CD8-positive, alpha-beta memory T cell (primary cell): Measurements from ENCODE around the gene APPL1. TPM values are rescaled to one million over a fixed set of nuclear protein-coding genes. Genes with fewer than 3 reads are reported as not detected.
A peak's percentile ranks its signal among the peaks of the same experiment; 100 is the strongest.

Experiments used
- CTCF ChIA-PET: fragments of 350-600 bp; sonication (Branson Sonifier 250); formaldehyde crosslinking; loops from one replicate; lab custom pipeline; 2021; ENCODE audit warnings: antibody characterized with exemption; lab: Charles Lee
- POLR2A ChIA-PET: fragments of 350-600 bp; sonication (Branson Sonifier 250); formaldehyde crosslinking; loops from one replicate; lab custom pipeline; 2021; ENCODE audit warnings: antibody characterized with exemption; lab: Charles Lee
- DNase-seq, 5 donors: peaks; one replicate each; pipeline versions ENCODE4 v3.0.0 to v3.0.0-alpha.2; 2020 to 2022; ENCODE audit warnings: mixed read lengths in 1 of 5
- H3K27ac ChIP-seq: one replicate; pipeline ENCODE4 v1.7.0; 2013; ENCODE audit warnings: low read depth, mild to moderate bottlenecking, low read length, moderate library complexity
- H3K27me3 ChIP-seq: 2 replicates; pipeline ENCODE4 v1.7.0; 2013; ENCODE audit warnings: low read length, mild to moderate bottlenecking; ENCODE audit not compliant: insufficient read depth, poor library complexity, severe bottlenecking
- H3K36me3 ChIP-seq: 2 replicates; pipeline ENCODE4 v1.7.0; 2013; ENCODE audit warnings: mild to moderate bottlenecking, low read length, moderate library complexity; ENCODE audit not compliant: insufficient read depth
- H3K4me1 ChIP-seq: 2 replicates; pipeline ENCODE4 v1.7.0; 2013; ENCODE audit warnings: mild to moderate bottlenecking, low read length, moderate library complexity; ENCODE audit not compliant: insufficient read depth
- H3K4me3 ChIP-seq: 2 replicates; pipeline ENCODE4 v1.7.0; 2013; ENCODE audit warnings: mild to moderate bottlenecking, low read length
- H3K9me3 ChIP-seq: 2 replicates; pipeline ENCODE4 v1.7.0; 2013; ENCODE audit warnings: mild to moderate bottlenecking, low read length
- H3K27ac Mint-ChIP-seq, 8 donors: one replicate each; pipeline ENCODE4 v1.8.0; 2020 to 2021; ENCODE audit warnings: mixed read lengths in 8 of 8, mild to moderate bottlenecking in 6 of 8, inconsistent platforms in 3 of 8, moderate library complexity in 3 of 8
- H3K27me3 Mint-ChIP-seq, 2 donors: one replicate each; pipeline ENCODE4 v1.8.0; 2020 to 2021; ENCODE audit warnings: mixed read lengths in 2 of 2, mild to moderate bottlenecking in 1 of 2, moderate library complexity in 1 of 2
- H3K36me3 Mint-ChIP-seq, 3 donors: one replicate each; pipeline ENCODE4 v1.8.0; 2020 to 2021; ENCODE audit warnings: mixed read lengths in 3 of 3, inconsistent platforms in 1 of 3, mild to moderate bottlenecking in 1 of 3
- H3K4me1 Mint-ChIP-seq, 3 donors: one replicate each; pipeline ENCODE4 v1.8.0; 2020 to 2021; ENCODE audit warnings: mixed read lengths in 3 of 3, inconsistent platforms in 1 of 3, mild to moderate bottlenecking in 1 of 3
- H3K4me3 Mint-ChIP-seq, 7 donors: one replicate each; pipeline ENCODE4 v1.8.0; 2020 to 2021; ENCODE audit warnings: mixed read lengths in 7 of 7, mild to moderate bottlenecking in 6 of 7, moderate library complexity in 4 of 7, inconsistent platforms in 2 of 7
- H3K9me3 Mint-ChIP-seq, 5 donors: one replicate each; pipeline ENCODE4 v1.8.0; 2020 to 2022; ENCODE audit warnings: mixed read lengths in 5 of 5, mild to moderate bottlenecking in 3 of 5, moderate library complexity in 2 of 5, inconsistent platforms in 1 of 5
- polyA plus RNA-seq: library from polyadenylated mRNA; unstranded; fragments of 300-500 nt; fragmentation: Illumina TruSeq; gene quantifications from one replicate; pipeline ENCODE4 v1.2.3, GENCODE V29; 2021
- total RNA-seq, 2 experiments: library from RNA; stranded (reverse); gene quantifications; one replicate each; pipeline ENCODE4 v1.2.3, GENCODE V29; 2021

Gene APPL1
- total and polyA plus RNA-seq, 3 experiments from 2014 or later, result 35.9 to 43.5 (median 36.1) TPM

DNA sequence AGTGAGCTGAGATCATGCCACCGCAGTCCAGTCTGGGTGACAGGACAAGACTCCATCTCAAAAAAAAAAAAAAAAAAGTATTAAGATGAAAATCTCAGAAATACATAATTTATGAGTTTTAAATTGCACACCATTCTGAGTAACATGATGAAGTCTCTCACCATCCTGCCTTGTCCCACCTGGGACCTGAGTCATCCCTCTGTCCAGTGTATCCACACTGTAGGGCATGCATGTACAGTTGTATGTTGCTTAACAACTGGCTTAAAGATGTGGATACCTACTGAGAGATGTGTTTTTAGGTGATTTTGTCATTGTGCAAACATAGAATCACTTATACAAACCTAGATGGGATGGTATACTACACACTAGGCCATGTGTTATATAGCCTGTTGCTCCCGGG is 47.9 kb downstream of the APPL1 start:
- CTCF ChIA-PET, result no interaction called here
- no peaks in the 10 kb centered on the region for H3K4me1 Mint-ChIP-seq

DNA sequence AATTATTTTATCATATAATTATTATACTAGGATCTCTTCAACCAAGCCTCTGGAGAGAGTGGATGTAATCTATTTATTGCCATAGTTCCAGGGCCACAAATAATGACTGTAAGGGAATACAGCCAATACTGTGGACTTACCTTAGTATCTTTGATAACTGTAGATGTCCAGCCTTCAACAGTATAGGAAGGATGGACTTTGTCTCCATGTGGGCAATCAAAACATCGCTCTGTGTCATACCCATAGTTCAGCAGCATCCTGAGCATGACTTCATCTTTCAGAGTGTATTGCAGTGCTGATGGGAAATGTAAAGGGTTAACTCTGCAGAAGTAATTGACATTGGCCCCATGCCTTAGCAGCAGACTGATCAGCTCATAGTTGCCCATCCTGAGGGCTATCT is 50.7 kb downstream of the APPL1 start:
- H3K27ac ChIP-seq, result no peak overlapping the region
- POLR2A ChIA-PET, result no interaction called here
- H3K27me3 ChIP-seq, result no peaks in the 10 kb centered on the region
- H3K9me3 ChIP-seq, result no peaks in the 10 kb centered on the region
- CTCF ChIA-PET, result no interaction called here
- Mint-ChIP-seq H3K27me3 (no peaks in the 10 kb centered on the region), H3K9me3 (no peaks in the 10 kb centered on the region), H3K4me1 (no peaks in the 10 kb centered on the region), H3K27ac (peak overlapping the region in 1 of 8 donors; percentile 29), H3K36me3 (peaks cover 4 to 11% (median 9%) of the 10 kb centered on the region in 3 donors), H3K4me3 (no peak overlapping the region)
- DNase-seq, result no peak
- H3K36me3 ChIP-seq, result no peaks in the 10 kb centered on the region
- no peak overlapping the region for H3K4me3 ChIP-seq
- H3K4me1 ChIP-seq, result no peaks in the 10 kb centered on the region

More for the DNA sequence above, 47.9 kb downstream of the APPL1 start:
- Histone ChIP-seq H3K4me1 (no peaks in the 10 kb centered on the region), H3K27me3 (no peaks in the 10 kb centered on the region), H3K36me3 (no peaks in the 10 kb centered on the region), H3K27ac (no peak overlapping the region), H3K9me3 (no peaks in the 10 kb centered on the region), H3K4me3 (no peak overlapping the region)
- Mint-ChIP-seq H3K9me3 (no peaks in the 10 kb centered on the region), H3K4me3 (no peak overlapping the region), H3K27ac (no peak overlapping the region), H3K27me3 (no peaks in the 10 kb centered on the region), H3K36me3 (peaks cover 4 to 30% (median 10%) of the 10 kb centered on the region in 3 donors)
- no peak for DNase-seq
- POLR2A ChIA-PET, result no interaction called here

GRCh38 chr3:57279685-57280084 is 52.2 kb downstream of the APPL1 start:
- Mint-ChIP-seq H3K4me3 (no peak overlapping the region), H3K9me3 (no peaks in the 10 kb centered on the region), H3K27ac (peak overlapping the region in 1 of 8 donors; percentile 41), H3K27me3 (no peaks in the 10 kb centered on the region), H3K36me3 (peaks cover 0 to 6% (median 2%) of the 10 kb centered on the region in 3 donors), H3K4me1 (no peaks in the 10 kb centered on the region)
- H3K4me3 ChIP-seq, result no peak overlapping the region
- DNase-seq, result no peak
- no peaks in the 10 kb centered on the region for H3K4me1 ChIP-seq
- H3K36me3 ChIP-seq, result no peaks in the 10 kb centered on the region
- no peaks in the 10 kb centered on the region for H3K27me3 ChIP-seq
- no peak overlapping the region for H3K27ac ChIP-seq
- no peaks in the 10 kb centered on the region for H3K9me3 ChIP-seq
- POLR2A ChIA-PET, result no interaction called here
- CTCF ChIA-PET, result interaction anchor here (0.7 kb wide), 1 partner anchor 22 kb away, joined by 3 read pairs; no protein-coding TSS in a partner anchor

GRCh38 chr3:57281715-57282114 is 54.2 kb downstream of the APPL1 start:
- ChIA-PET POLR2A (no interaction called here), CTCF (no interaction called here)
- Mint-ChIP-seq H3K27me3 (no peaks in the 10 kb centered on the region), H3K4me3 (no peak overlapping the region), H3K4me1 (no peaks in the 10 kb centered on the region), H3K36me3 (peaks cover 0 to 4% (median 0%) of the 10 kb centered on the region in 3 donors), H3K9me3 (peaks cover 0 to 1% (median 0%) of the 10 kb centered on the region in 5 donors), H3K27ac (no peak overlapping the region)
- Histone ChIP-seq H3K27ac (no peak overlapping the region), H3K27me3 (no peaks in the 10 kb centered on the region), H3K4me3 (no peak overlapping the region), H3K36me3 (no peaks in the 10 kb centered on the region), H3K4me1 (no peaks in the 10 kb centered on the region), H3K9me3 (no peaks in the 10 kb centered on the region)
- DNase-seq, result no peak

DNA sequence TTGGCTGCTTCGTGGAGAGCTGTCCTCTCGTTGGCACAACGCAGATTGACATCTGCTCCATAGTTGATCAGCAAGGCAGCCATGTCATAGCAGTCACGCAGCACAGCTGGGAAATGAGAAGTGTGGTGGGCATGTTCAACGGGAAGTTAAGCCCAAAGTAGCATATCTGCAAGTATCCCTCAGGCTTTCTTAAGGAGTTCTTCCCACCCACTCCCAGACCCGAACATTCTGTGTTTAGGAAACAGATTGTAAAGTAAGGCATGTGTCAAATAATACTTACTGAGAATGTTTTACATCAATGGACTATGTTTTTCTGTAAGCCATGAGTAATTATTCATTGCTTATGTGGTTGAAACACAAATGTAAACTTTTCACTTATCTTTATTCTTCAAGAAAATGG is 55.8 kb downstream of the APPL1 start:
- Histone ChIP-seq H3K27me3 (no peaks in the 10 kb centered on the region), H3K4me3 (no peak overlapping the region), H3K27ac (no peak overlapping the region), H3K4me1 (no peaks in the 10 kb centered on the region), H3K36me3 (no peaks in the 10 kb centered on the region), H3K9me3 (no peaks in the 10 kb centered on the region)
- Mint-ChIP-seq H3K27me3 (no peaks in the 10 kb centered on the region), H3K4me3 (no peak overlapping the region), H3K9me3 (peaks cover 0 to 2% (median 0%) of the 10 kb centered on the region in 5 donors), H3K27ac (no peak overlapping the region), H3K4me1 (no peaks in the 10 kb centered on the region), H3K36me3 (peaks cover 0 to 5% (median 3%) of the 10 kb centered on the region in 3 donors)
- no peak for DNase-seq
- CTCF ChIA-PET, result no interaction called here
- POLR2A ChIA-PET, result no interaction called here

- peaks cover 12 to 13% of the 10 kb centered on the region in 2 donors for H3K27me3 Mint-ChIP-seq
- ChIA-PET POLR2A (no interaction called here), CTCF (no interaction called here)
- Histone ChIP-seq H3K36me3 (no peaks in the 10 kb centered on the region), H3K27me3 (no peaks in the 10 kb centered on the region), H3K4me3 (no peak overlapping the region), H3K4me1 (no peaks in the 10 kb centered on the region), H3K27ac (no peak overlapping the region), H3K9me3 (no peaks in the 10 kb centered on the region)
- peaks cover 0 to 3% (median 0%) of the 10 kb centered on the region in 5 donors for H3K9me3 Mint-ChIP-seq
- H3K4me3 Mint-ChIP-seq, result no peak overlapping the region
- no peaks in the 10 kb centered on the region for H3K4me1 Mint-ChIP-seq
- no peak overlapping the region for H3K27ac Mint-ChIP-seq
- H3K36me3 Mint-ChIP-seq, result peaks cover 0 to 5% (median 1%) of the 10 kb centered on the region in 3 donors
- no peak for DNase-seq
These were observed 59.7 kb downstream of the APPL1 start for GRCh38 chr3:57287205-57287604.

DNA sequence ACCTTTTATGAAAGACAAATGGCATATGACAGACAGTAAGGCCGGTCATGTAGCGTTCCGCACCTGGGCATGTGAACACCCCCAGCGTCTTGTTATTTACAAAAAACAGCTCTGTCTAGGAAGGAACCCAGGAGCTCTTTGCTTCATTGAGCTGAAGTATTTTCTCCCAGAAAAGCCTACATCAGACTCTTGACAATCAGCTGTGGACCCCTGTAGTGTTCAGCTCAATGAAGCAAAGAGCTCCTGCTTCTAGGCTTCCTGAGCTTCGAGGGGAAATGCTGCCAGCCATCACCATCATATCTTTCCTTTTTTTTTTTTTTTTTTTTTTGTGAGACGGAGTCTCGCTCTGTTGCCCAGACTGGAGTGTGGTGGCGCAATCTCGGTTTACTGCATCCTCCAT is 60.9 kb downstream of the APPL1 start:
- Histone ChIP-seq H3K27ac (no peak overlapping the region), H3K4me1 (no peaks in the 10 kb centered on the region), H3K36me3 (no peaks in the 10 kb centered on the region), H3K27me3 (no peaks in the 10 kb centered on the region), H3K9me3 (no peaks in the 10 kb centered on the region), H3K4me3 (no peak overlapping the region)
- Mint-ChIP-seq H3K4me1 (no peaks in the 10 kb centered on the region), H3K27ac (no peak overlapping the region), H3K27me3 (peaks cover 14 to 17% of the 10 kb centered on the region in 2 donors), H3K36me3 (peaks cover 0 to 5% (median 1%) of the 10 kb centered on the region in 3 donors), H3K9me3 (peaks cover 0 to 3% (median 0%) of the 10 kb centered on the region in 5 donors), H3K4me3 (no peak overlapping the region)
- ChIA-PET CTCF (no interaction called here), POLR2A (no interaction called here)
- no peak for DNase-seq

GRCh38 chr3:57292159-57292896 is 64.8 kb downstream of the APPL1 start, which contains the start of gene ASB14:
ASB14 (minus strand) TSS chr3:57292685; CDS start chr3:57292033, 652 bp downstream.
- H3K36me3 Mint-ChIP-seq, result peaks cover 0 to 4% (median 0%) of the 10 kb centered on the region in 3 donors
- POLR2A ChIA-PET, result no interaction called here
- no peak within 1 kb of the TSS for H3K4me3 Mint-ChIP-seq
- no peaks in the 10 kb centered on the region for H3K4me1 ChIP-seq
- no peaks in the 10 kb centered on the region for H3K4me1 Mint-ChIP-seq
- H3K9me3 ChIP-seq, result no peaks in the 10 kb centered on the region
- no peaks in the 10 kb centered on the region for H3K36me3 ChIP-seq
- CTCF ChIA-PET, result no interaction called here
- H3K27me3 ChIP-seq, result no peaks in the 10 kb centered on the region
- no peak within 1 kb of the TSS for H3K4me3 ChIP-seq
- peaks cover 19 to 40% of the 10 kb centered on the region in 2 donors for H3K27me3 Mint-ChIP-seq
- DNase-seq, result no peak
- H3K27ac Mint-ChIP-seq, result no peak within 1 kb of the TSS
- H3K27ac ChIP-seq, result no peak within 1 kb of the TSS
- H3K9me3 Mint-ChIP-seq, result peaks cover 0 to 3% (median 0%) of the 10 kb centered on the region in 5 donors
